Brain pericyte (primary cell): ENCODE measurements around the gene ARHGAP42.
A peak's percentile ranks its signal among the peaks of the same experiment; 100 is the strongest.
"Not testable (repeated sequence)": the region's sequence is repeated elsewhere in the genome, so short reads cannot be mapped to it uniquely, and the experiment has no call there.

Source experiments
- DNase-seq: peaks from one replicate; pipeline ENCODE4 v3.0.0-alpha.2; 2012; ENCODE audit warnings: low read depth, low spot score

The ARHGAP42 gene

DNA sequence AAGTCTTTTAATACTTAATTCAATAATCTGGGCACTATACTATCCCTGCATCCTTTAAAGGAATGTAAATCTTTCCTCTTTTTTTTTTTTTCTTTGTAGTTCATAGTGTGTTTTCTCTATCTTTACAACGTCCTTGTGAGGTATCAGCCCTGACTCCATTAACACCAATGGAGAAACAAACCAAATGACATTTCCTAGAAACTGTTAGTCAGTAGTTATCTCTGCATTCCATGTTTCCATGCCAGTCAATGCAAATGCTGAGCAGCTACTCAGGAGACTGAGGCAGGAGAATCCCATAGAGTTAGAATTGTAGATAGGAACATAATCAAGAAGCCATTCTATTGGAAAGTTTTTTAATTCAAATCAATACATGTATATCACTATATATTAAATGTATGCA lies 182.2 kb downstream of the ARHGAP42 start:
- DNase-seq, result no peak

DNA sequence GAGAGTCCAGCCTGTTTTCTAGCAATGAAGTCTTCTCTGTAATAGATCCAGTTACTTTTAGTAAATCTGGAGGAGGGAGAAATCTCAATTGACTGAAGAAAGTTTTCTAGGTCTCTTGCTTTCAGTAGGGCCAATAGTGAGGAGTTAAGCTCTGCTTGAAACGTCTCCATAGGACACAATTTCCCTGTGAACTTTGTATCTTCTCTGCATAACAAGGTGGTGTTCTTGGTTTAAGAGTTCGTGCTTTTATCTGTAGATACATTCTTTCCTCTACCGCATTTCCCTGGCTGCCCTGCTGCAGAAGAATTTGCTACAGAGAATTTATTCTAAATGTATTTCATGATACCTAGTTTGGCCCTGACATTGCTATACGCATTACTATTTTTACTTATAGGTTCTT lies 183.1 kb downstream of the ARHGAP42 start:
- no peak for DNase-seq

GRCh38 chr11:100872951-100873740 lies 186.1 kb downstream of the ARHGAP42 start:
- DNase-seq, result no peak

DNA sequence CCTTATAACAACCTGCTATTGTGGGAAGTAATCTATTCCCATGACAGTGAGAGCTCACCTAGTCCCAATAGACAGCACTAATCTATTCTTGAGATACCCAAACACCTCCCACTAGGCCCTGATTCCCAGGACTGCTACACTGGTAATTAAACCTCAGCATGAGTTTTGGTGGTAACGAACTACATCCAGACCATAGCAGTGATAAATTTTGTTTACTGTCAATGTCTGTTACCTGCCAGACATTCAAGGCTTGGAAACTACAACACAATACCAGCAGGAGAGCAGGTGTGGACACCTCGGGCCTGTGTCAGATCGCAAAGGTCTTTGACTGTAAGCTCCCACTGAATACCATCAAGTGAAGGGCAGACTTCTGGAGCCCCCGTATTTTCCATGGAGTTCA lies 187.1 kb downstream of the ARHGAP42 start:
- no peak for DNase-seq

DNA sequence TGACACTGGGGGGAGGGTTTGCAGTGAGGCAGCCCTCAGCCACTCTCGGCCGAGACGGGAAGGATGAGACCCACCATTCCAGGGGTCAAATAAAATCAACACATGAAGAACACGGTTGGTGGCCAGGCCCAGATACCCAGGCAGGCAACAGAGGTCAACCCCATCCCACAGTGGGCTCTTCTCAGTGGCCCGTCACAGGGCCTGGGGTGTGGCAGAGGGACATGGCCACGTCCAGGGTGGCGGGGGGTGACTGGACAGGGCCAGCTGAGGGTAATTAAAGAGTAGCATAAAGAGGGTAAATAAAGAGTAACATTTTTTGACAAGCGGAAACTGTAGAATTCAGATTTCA lies 188.4 kb downstream of the ARHGAP42 start:
- no peak for DNase-seq

GRCh38 chr11:100876815-100877520 lies 189.9 kb downstream of the ARHGAP42 start:
- DNase-seq, result peak; percentile 87

DNA sequence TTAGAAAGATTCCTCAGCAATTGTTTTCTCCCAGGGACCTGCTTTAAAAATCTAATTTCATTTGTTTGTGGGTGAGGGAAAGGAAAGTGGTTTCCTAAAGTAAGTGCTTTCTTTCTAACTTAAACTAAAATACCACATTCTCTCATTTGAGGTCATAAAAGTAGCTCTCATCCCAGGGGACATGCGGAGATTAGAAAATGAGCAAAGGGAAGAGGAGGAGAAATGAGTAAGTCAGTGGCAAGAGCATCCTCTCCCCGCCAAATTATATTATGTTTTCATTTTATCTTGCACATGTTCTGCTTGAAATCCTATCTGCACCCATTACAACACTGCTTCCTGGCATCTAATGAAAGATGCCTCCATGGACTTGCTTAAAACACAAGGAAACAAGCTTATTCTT lies 191.4 kb downstream of the ARHGAP42 start:
- no peak for DNase-seq

DNA sequence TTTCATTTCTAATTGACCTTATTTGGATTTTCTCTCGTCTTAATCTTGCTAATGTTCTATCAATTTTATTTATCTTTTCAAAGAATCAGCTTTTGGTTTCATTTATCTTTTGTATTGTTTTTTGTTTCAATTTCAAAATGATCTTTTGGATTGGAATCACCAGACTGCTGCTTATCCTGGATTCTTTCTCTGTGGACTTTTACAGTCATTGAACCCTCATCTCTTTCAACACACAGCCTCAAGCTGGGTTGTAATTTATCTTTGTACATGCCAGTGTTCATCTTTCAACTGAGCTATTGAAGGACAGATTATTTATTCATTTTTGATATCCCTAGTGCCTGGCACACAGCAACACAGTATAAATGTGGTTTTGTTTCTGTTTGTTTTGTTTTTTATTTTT lies 195.9 kb downstream of the ARHGAP42 start:
- no peak for DNase-seq

DNA sequence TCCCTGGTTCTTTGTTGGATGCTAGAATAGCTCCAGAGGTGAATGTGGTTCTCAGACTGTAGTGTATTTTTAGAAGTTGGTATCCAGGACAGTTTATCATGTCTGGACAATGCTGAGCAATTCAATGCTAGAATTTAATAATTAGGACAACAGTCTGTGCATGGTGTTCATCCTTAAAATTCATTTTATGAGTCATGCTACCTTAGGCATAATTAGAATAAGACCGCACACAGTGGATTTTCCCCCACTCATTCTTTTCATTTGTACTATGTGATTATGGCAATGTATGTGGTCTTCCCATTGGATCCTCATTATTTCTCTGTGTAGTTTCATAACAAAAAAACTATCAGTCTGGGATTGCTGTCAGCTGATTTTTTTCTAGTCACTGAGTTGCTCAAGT lies 196.7 kb downstream of the ARHGAP42 start:
- no peak for DNase-seq

DNA sequence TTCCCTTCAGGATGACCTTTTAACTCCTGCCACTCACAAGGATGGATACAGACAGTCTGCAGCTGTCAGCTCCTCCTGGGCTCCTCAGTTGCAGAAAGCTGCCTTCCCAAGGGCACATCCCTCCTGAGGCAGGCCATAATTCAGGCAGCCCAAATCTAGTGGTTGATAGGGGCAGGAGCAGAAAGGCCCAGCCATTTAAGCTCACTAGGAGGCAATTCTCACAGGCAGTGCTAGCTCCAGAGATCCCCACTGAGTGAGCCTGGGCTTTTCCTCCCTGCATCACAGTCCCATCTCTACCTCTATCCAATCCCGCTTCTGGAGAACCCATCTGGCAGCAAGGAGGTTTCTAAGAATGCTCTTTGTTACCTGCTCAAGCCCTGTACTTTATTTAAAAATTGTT lies 200.6 kb downstream of the ARHGAP42 start:
- DNase-seq, result no peak

DNA sequence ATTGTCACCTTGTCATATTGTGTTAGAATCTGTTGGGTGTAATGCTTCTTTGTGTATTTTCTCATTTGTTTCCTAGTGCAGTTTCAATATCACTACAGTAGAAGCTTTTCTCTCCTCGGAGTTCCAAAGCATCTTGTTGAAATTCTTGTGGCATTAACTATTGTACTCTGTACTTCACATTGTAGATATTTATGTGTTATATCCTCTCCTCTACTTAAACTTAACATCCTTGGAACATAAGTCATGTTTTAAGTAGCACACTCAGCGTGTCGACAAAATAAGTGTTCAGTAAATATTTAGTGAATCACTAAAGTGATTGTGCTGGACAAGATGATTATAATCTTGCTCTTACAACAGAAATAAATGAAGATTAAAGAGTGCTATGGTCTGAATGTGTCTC lies 201.7 kb downstream of the ARHGAP42 start:
- no peak for DNase-seq

DNA sequence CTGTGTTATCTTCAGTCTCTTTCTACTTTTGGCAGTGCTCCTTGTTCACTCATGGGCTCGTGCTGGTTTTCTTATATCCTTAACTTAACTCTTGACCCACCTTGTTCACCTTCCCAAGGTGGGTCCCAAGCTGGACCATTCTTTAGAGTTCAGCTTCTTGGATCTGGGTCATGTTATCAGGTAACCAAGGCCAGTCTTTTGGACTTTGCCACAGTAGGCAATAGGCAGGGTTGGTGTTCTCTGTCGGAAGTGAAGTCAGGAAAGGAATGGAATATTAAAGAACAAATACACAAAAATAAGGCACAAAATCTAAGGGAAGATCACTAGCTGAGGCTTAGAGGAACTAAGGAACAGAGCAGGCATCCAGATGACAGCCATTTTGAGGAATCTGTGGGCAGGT lies 202.7 kb downstream of the ARHGAP42 start:
- no peak for DNase-seq

GRCh38 chr11:100890789-100891188 lies 203.7 kb downstream of the ARHGAP42 start:
- DNase-seq, result peak; percentile 85

- DNase-seq, result no peak
Observed at GRCh38 chr11:100892886-100893285, 205.8 kb downstream of the ARHGAP42 start.

GRCh38 chr11:100895449-100895848 lies 208.4 kb downstream of the ARHGAP42 start:
- DNase-seq, result no peak

GRCh38 chr11:100895976-100896375 lies 208.9 kb downstream of the ARHGAP42 start:
- not testable (repeated sequence) for DNase-seq

DNA sequence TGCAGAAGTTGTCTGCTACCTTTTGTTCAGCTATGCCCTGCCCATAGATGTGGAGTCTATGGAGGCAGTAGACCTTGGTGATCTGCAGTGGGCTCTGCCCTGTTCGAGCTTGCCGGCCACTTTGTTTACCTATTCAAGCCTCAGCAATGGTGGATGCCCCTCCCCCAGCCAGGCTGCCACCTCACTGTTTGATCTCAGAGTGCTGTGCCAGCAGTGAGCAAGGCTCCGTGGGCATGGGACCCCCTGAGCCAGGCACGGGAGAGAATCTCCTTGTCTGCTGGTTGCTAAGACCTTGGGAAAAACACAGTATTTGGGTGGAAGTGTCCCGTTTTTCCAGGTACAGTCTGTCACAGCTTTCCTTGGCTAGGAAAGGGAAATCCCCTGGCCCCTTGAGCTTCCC lies 214.4 kb downstream of the ARHGAP42 start:
- DNase-seq, result not testable (repeated sequence)

GRCh38 chr11:100902454-100903141 lies 215.5 kb downstream of the ARHGAP42 start:
- no peak for DNase-seq

- DNase-seq, result no peak
Observed at GRCh38 chr11:100903284-100903683, 216.2 kb downstream of the ARHGAP42 start.

DNA sequence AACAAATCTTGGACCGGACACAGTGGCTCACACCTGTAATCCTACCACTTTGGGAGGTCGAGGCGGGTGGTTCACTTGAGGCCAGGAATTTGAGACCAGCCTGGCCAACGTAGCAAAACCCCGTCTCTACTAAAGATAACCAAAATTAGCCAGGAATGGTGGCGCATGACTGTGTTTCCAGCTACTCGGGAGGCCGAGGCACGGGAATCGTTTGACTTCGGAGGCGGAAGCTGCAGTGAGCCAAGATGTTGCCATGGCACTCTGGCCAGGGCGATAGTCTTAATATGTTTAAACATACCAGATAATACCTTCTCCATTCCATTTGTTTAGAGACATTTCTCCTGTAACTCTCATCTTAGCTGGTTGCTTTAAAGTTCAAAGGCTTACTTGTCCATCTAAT lies 218.6 kb downstream of the ARHGAP42 start:
- no peak for DNase-seq

GRCh38 chr11:100908746-100909145 lies 221.7 kb downstream of the ARHGAP42 start:
- DNase-seq, result no peak

- DNase-seq, result no peak
Observed at GRCh38 chr11:100910808-100911207, 223.7 kb downstream of the ARHGAP42 start.
